ENCODE results near the gene CCDC107. TPM values are rescaled to one million over a fixed set of nuclear protein-coding genes. Genes with fewer than 3 reads are reported as not detected.

Gene CCDC107
- total and polyA plus RNA-seq, 2 of the 13 experiments (the other 11 are each of a cell fraction or from before 2014, with no cell fraction given), result 7.1 to 15.2 TPM

- TF ChIP-seq, protein P1, sequence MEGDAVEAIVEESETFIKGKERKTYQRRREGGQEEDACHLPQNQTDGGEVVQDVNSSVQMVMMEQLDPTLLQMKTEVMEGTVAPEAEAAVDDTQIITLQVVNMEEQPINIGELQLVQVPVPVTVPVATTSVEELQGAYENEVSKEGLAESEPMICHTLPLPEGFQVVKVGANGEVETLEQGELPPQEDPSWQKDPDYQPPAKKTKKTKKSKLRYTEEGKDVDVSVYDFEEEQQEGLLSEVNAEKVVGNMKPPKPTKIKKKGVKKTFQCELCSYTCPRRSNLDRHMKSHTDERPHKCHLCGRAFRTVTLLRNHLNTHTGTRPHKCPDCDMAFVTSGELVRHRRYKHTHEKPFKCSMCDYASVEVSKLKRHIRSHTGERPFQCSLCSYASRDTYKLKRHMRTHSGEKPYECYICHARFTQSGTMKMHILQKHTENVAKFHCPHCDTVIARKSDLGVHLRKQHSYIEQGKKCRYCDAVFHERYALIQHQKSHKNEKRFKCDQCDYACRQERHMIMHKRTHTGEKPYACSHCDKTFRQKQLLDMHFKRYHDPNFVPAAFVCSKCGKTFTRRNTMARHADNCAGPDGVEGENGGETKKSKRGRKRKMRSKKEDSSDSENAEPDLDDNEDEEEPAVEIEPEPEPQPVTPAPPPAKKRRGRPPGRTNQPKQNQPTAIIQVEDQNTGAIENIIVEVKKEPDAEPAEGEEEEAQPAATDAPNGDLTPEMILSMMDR (CRISPR knock-in tag; IDR thresholded peaks at IDR 0.05), result peak; percentile 84
- TF ChIP-seq SUZ12 (IDR thresholded peaks at IDR 0.05; ENCODE audit: low read depth, low read length) (no peak), ZFP37 (CRISPR knock-in tag; IDR thresholded peaks at IDR 0.05; ENCODE audit: borderline replicate concordance) (no peak; the same call in 1 of the 2 replicates), MYNN (CRISPR knock-in tag; IDR thresholded peaks at IDR 0.05; ENCODE audit: low read depth) (no peak), KAT7 (CRISPR knock-in tag; IDR thresholded peaks at IDR 0.05; ENCODE audit: borderline replicate concordance) (no peak; the same call in 1 of the 2 replicates), PITX1 (CRISPR knock-in tag; IDR thresholded peaks at IDR 0.05) (peak; percentile 74), ZBTB38 (CRISPR knock-in tag; IDR thresholded peaks at IDR 0.05) (peak; percentile 59; the same call in 1 of the 2 replicates), ATF3 (CRISPR knock-in tag; IDR thresholded peaks at IDR 0.05) (peak; percentile 5; the same call in 1 of the 2 replicates), ADNP (CRISPR knock-in tag; IDR thresholded peaks at IDR 0.05) (peak; percentile 15; the same call in 1 of the 2 replicates), ZBTB42 (CRISPR knock-in tag; IDR thresholded peaks at IDR 0.05) (0 out of 2 replicates have a peak, but pooled peaks have one; percentile 63), ETV5 (CRISPR knock-in tag; IDR thresholded peaks at IDR 0.05; ENCODE audit: borderline replicate concordance) (peak; percentile 97), NFE2L1 (CRISPR knock-in tag; IDR thresholded peaks at IDR 0.05; ENCODE audit: borderline replicate concordance) (no peak), ZNF839 (CRISPR knock-in tag; IDR thresholded peaks at IDR 0.05; ENCODE audit: borderline replicate concordance) (no peak), ZNF780A (CRISPR knock-in tag; IDR thresholded peaks at IDR 0.05) (peak; percentile 98), TCF7 (IDR thresholded peaks at IDR 0.05; ENCODE audit: low read depth) (no peak), ATAD3A (CRISPR knock-in tag; IDR thresholded peaks at IDR 0.05) (no peak), ZNF7 (CRISPR knock-in tag; IDR thresholded peaks at IDR 0.05) (no peak), ZNF724P (CRISPR knock-in tag; IDR thresholded peaks at IDR 0.05; ENCODE audit: borderline replicate concordance) (peak; percentile 98), TCF7L2 (IDR thresholded peaks at IDR 0.05; ENCODE audit: low read depth, low read length) (no peak)
- TF ChIP-seq, protein P2, sequence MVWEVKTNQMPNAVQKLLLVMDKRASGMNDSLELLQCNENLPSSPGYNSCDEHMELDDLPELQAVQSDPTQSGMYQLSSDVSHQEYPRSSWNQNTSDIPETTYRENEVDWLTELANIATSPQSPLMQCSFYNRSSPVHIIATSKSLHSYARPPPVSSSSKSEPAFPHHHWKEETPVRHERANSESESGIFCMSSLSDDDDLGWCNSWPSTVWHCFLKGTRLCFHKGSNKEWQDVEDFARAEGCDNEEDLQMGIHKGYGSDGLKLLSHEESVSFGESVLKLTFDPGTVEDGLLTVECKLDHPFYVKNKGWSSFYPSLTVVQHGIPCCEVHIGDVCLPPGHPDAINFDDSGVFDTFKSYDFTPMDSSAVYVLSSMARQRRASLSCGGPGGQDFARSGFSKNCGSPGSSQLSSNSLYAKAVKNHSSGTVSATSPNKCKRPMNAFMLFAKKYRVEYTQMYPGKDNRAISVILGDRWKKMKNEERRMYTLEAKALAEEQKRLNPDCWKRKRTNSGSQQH (CRISPR knock-in tag; IDR thresholded peaks at IDR 0.05; ENCODE audit: low read depth), result peak; percentile 31; the same call in 1 of the 2 replicates
These were observed 6.7 kb downstream of the CCDC107 start, which contains the start of gene ARHGEF39 (continued) for GRCh38 chr9:35664531-35665470.
